ENCODE results near the gene TPP1.

The TPP1 gene

GRCh38 chr11:6619004-6619745, at the start of gene TPP1:
Gene TPP1 (minus strand): TSS chr11:6619422. CDS start chr11:6619400, 22 bp downstream.
- peak; percentile 94 for DNase-seq

- peak; percentile 82 for DNase-seq
Measured at GRCh38 chr11:6667733-6668374, 48.6 kb upstream of the TPP1 start.

GRCh38 chr11:6666302-6667183, 47.3 kb upstream of the TPP1 start:
- no peak for DNase-seq

- DNase-seq, result no peak
Measured at GRCh38 chr11:6664551-6664950, 45.3 kb upstream of the TPP1 start.

- no peak for DNase-seq
Measured at GRCh38 chr11:6663794-6664469, 44.7 kb upstream of the TPP1 start.

- DNase-seq, result no peak
Measured at GRCh38 chr11:6660712-6661111, 41.5 kb upstream of the TPP1 start.

GRCh38 chr11:6658647-6659046, 39.4 kb upstream of the TPP1 start:
- no peak for DNase-seq

- no peak for DNase-seq
Measured at GRCh38 chr11:6657346-6657745, 38.1 kb upstream of the TPP1 start.

GRCh38 chr11:6656936-6657335, 37.7 kb upstream of the TPP1 start:
- DNase-seq, result no peak

GRCh38 chr11:6656584-6656915, 37.3 kb upstream of the TPP1 start:
- DNase-seq, result no peak

GRCh38 chr11:6655790-6656583, 36.8 kb upstream of the TPP1 start, which contains the start of gene DCHS1:
Gene DCHS1 (minus strand): TSS chr11:6655809. CDS start chr11:6641613, 14,196 bp downstream.
- DNase-seq, result peak; percentile 17

- DNase-seq, result peak; percentile 33
Measured at GRCh38 chr11:6655020-6655789, 36.0 kb upstream of the TPP1 start.

GRCh38 chr11:6654281-6655019, 35.2 kb upstream of the TPP1 start:
- no peak for DNase-seq

GRCh38 chr11:6653656-6654055, 34.4 kb upstream of the TPP1 start:
- no peak for DNase-seq

GRCh38 chr11:6653097-6653496, 33.9 kb upstream of the TPP1 start:
- no peak for DNase-seq

GRCh38 chr11:6652182-6652581, 33.0 kb upstream of the TPP1 start:
- no peak for DNase-seq

- DNase-seq, result no peak
Measured at GRCh38 chr11:6650980-6651379, 31.8 kb upstream of the TPP1 start.

GRCh38 chr11:6650104-6650503, 30.9 kb upstream of the TPP1 start:
- DNase-seq, result no peak

GRCh38 chr11:6648501-6648900, 29.3 kb upstream of the TPP1 start:
- DNase-seq, result no peak

- DNase-seq, result no peak
Measured at GRCh38 chr11:6647836-6648235, 28.6 kb upstream of the TPP1 start.

Data from CD4-positive, alpha-beta T cell treated with Interleukin-21 for 1 hour (primary cell).